ENCODE data around the gene KIFBP.
A peak's percentile ranks its signal among the peaks of the same experiment; 100 is the strongest.

KIFBP gene

GRCh38 chr10:69051710-69052487 is 63.3 kb downstream of the KIFBP start:
- no peak for DNase-seq (ENCODE audit: low read depth)

- DNase-seq (ENCODE audit: low read depth) = no peak
Observed at GRCh38 chr10:69052736-69053135, 64.1 kb downstream of the KIFBP start.

- DNase-seq (ENCODE audit: low read depth) = no peak
Observed at GRCh38 chr10:69055241-69055640, 66.6 kb downstream of the KIFBP start.

DNA sequence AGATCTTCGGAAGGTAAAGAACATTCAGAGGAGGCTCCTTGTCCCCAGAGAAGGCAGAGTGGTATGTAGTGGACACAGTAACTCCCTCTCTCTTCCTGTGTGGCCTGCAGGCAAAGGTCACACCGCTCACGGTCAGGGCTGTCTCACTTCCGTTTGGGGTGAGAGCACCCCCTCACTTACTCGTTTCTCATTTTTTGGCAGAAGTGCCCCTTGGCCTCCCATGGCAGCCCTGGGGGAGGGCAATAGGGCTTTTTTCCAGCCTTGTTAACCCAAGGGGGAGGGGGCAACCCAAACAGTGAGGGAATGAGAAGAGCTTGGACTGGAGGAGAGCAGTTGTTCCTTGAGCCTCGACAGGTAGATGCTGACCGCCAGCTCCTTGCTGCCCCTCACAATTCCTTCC is 67.5 kb downstream of the KIFBP start:
- peak; percentile 43 for DNase-seq (ENCODE audit: low read depth)

GRCh38 chr10:69056536-69057260 is 68.1 kb downstream of the KIFBP start:
- DNase-seq (ENCODE audit: low read depth) = no peak

DNA sequence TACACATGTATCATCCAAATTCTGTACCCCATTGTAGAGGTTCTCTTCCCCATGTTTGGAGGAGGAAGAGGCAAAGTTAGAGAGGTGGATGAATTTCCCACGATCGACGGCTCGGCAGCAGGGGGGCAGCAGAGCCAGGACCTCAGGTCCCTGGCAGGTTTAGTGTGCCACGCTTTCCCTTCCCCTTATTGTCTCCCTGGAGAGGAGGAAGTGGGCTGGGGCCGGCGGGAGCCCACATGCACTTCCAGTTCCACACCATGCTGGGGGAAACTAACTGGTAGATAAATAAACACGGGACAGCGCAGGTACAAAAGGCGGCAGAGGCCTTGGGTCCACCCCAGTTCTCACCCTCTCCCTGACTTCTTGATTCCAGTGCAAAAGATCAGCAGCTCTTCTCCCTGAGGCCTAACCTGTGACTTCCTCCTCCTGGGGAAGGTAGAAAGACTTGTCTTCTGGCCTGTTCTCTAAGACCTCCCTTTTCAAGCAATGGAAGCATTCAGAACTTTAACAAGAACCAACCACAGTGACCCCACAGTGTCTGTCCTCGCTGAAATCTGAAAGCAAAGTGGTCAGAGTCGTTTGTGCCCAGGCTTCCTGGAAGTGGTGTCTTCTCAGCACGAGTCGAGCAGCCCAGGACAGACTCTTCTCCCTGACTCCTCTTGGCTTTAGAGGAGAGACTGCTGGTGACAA is 68.8 kb downstream of the KIFBP start:
- DNase-seq (ENCODE audit: low read depth) = no peak

GRCh38 chr10:69057951-69058297 is 69.3 kb downstream of the KIFBP start:
- DNase-seq (ENCODE audit: low read depth) = peak; percentile 86

GRCh38 chr10:69060127-69060798 is 71.7 kb downstream of the KIFBP start:
- no peak for DNase-seq (ENCODE audit: low read depth)

- DNase-seq (ENCODE audit: low read depth) = peak; percentile 99
Observed at GRCh38 chr10:69061305-69062161, 72.9 kb downstream of the KIFBP start.

DNA sequence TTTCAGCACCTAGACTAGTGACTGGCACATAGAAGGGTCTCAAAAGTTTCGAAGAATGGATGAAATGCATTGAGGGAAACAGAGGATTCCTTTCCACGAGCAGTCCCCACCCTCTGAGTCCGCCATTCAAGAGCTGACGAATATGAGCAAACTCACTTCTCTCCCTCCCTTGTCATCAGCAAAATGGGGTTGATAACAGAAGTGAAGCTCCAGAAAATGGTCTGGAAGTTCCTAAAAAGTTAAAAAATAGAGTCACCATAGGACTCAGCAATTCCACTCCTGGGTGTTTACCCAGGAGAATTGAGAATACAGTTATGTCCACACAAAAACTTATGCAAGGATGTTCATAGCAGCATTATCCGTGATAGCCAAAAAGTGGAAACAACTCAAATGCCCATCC is 74.3 kb downstream of the KIFBP start:
- no peak for DNase-seq (ENCODE audit: low read depth)

DNA sequence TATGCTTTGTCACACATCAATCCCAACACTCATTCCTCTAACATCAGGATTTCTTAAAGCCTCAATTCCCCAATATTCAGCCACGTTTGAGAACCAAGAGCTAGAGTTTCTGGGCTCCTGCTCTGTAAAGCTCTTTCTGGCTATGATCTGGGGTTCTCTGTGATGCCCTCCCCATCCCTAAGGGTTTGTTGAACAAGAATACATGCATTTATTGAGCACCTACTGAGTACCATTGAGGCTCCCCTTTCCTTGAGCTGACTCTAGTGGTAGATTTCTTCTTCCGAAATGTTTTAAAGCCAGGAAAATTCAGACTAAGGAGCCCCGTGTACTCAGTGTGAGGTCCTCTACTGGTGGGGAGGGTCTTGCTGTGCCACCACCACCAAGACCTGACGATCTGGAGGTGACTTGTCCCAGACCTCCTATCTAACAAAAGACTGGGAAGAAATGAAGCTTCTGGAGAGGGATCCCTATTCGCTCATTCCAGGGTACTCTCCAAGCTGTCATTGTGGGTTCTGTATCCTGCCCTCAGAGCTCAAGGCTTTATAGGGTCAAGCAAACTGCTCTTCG is 76.2 kb downstream of the KIFBP start:
- DNase-seq (ENCODE audit: low read depth) = no peak

- DNase-seq (ENCODE audit: low read depth) = peak; percentile 71
Observed at GRCh38 chr10:69065406-69066361, 77.1 kb downstream of the KIFBP start.
